SW 1271 (cell line): Measurements from ENCODE around the gene PAIP2B.
"Not testable (repeated sequence)": the region's sequence is repeated elsewhere in the genome, so short reads cannot be mapped to it uniquely, and the experiment has no call there.

ENCODE experiments used
- DNase-seq, 2 experiments: peaks; one replicate each; lab custom pipeline; 2025; lab: John Stamatoyannopoulos, UW

PAIP2B gene

GRCh38 chr2:71226965-71227560 lies at the start of gene PAIP2B:
Gene PAIP2B, minus strand, starts transcription at chr2:71227103. Its CDS starts 24,514 bp downstream, at chr2:71202589.
- peak; percentile 99 to 100 for DNase-seq

- no peak for DNase-seq
Measured at GRCh38 chr2:71275939-71276310, 49.0 kb upstream of the PAIP2B start.

- DNase-seq, result no peak
Measured at GRCh38 chr2:71269511-71270090, 42.7 kb upstream of the PAIP2B start.

- no peak for DNase-seq
Measured at GRCh38 chr2:71263386-71263785, 36.5 kb upstream of the PAIP2B start.

GRCh38 chr2:71261534-71261933 lies 34.6 kb upstream of the PAIP2B start:
- DNase-seq, result no peak

- no peak for DNase-seq
Measured at GRCh38 chr2:71256421-71256820, 29.5 kb upstream of the PAIP2B start.

- no peak for DNase-seq
Measured at GRCh38 chr2:71254776-71255175, 27.9 kb upstream of the PAIP2B start.

- DNase-seq, result no peak
Measured at GRCh38 chr2:71254078-71254477, 27.2 kb upstream of the PAIP2B start.

- no peak for DNase-seq
Measured at GRCh38 chr2:71253476-71253875, 26.6 kb upstream of the PAIP2B start.

GRCh38 chr2:71252862-71253261 lies 26.0 kb upstream of the PAIP2B start:
- DNase-seq, result no peak

- no peak for DNase-seq
Measured at GRCh38 chr2:71250935-71251334, 24.0 kb upstream of the PAIP2B start.

GRCh38 chr2:71244302-71244660 lies 17.4 kb upstream of the PAIP2B start:
- no peak for DNase-seq

- DNase-seq, result no peak
Measured at GRCh38 chr2:71243634-71244301, 16.9 kb upstream of the PAIP2B start.

GRCh38 chr2:71240794-71241193 lies 13.9 kb upstream of the PAIP2B start:
- DNase-seq, result no peak

GRCh38 chr2:71238089-71238488 lies 11.2 kb upstream of the PAIP2B start:
- no peak for DNase-seq

GRCh38 chr2:71235930-71236587 lies 9.2 kb upstream of the PAIP2B start:
- no peak for DNase-seq

GRCh38 chr2:71233072-71233471 lies 6.2 kb upstream of the PAIP2B start:
- DNase-seq, result not testable (repeated sequence)

GRCh38 chr2:71226096-71226964 lies 573 bp downstream of the PAIP2B start:
- DNase-seq, result peak in 1 of 2 experiments; percentile 52

- DNase-seq, result no peak
Measured at GRCh38 chr2:71224935-71225334, 2.0 kb downstream of the PAIP2B start.

- DNase-seq, result no peak
Measured at GRCh38 chr2:71224457-71224856, 2.4 kb downstream of the PAIP2B start.

- DNase-seq, result peak; percentile 10 to 57
Measured at GRCh38 chr2:71223767-71224333, 3.1 kb downstream of the PAIP2B start.

GRCh38 chr2:71220743-71221142 lies 6.2 kb downstream of the PAIP2B start:
- DNase-seq, result no peak
